Measurements from ENCODE around the gene QSOX1.
A peak's percentile ranks its signal among the peaks of the same experiment; 100 is the strongest.

The QSOX1 gene

DNA sequence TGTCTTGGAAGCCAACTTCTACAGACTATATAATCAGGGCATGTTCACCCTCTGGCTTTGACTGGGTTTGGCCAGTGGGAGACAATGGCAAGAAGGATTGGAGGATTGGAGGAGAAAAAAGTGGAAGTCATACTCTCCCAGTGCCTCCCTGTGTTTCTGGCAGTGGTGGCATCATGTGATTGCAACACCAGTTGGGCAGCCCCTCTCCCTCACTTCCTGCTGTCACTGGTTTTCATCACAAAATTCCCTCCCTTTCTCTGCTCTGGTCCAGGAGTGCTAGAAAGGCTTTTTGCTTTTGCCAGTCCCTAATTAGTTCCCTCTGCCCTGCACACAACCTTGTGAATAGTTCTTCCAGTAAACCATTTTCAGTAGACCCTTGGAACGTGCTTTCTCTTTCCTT is 3.7 kb upstream of the QSOX1 start:
- DNase-seq: no peak

DNA sequence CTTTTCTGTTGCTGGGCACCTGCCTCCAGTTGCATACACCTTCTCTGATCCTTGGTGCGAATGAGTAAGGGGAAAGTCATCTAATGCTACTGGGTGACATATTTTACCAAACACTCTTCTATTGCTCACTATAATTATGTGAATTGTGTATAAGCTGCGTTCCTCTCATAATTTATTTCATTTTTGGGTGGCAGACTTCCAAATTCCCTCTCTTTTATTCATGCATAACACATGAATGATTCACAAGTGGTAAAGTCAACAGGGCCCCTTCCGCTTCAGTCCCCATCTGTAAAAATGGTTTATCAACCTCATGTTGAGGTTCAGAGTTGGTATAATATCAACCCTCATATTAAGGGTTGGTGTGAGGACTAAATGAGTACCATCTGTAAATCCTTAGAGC is 3.2 kb upstream of the QSOX1 start:
- no peak for DNase-seq

DNA sequence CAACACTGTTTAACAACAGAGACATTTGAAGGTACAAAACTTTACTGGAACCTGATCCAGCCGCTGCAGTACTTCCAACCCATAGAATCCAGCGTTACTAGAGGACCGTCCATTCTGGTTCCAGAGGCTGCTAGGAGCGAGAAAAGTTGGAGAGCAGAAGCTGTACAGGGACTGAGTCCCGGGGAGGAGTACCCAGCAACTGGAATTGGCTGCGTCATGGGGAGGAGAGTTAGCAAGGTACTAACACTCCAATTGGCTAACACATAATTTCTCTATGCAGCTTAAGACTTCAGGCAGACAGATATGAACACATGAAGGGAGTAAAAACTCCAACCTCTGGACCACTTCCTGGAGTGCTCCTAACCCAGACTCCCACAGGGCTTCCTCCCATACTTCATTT is 2.1 kb upstream of the QSOX1 start:
- no peak for DNase-seq

DNA sequence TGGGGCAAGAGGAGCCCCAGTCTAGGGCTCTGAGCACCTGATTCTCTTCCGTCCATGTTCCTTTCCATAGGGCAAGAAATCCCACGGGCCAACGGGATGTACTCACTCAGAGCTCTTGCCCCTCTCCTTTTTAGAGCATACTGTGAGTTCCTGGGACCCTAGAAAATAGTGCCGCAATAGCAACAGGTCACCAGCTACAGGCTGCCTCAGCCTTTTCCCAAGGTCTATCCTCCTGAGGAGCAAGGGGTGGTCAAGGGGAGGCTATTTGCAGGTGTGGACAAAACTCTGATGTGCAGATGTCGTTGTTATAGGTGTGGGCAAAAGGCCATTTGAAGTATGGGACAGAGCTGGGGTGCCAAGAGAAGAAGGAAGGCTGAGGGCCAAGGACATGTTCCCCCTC is 1.6 kb upstream of the QSOX1 start:
- DNase-seq: no peak

DNA sequence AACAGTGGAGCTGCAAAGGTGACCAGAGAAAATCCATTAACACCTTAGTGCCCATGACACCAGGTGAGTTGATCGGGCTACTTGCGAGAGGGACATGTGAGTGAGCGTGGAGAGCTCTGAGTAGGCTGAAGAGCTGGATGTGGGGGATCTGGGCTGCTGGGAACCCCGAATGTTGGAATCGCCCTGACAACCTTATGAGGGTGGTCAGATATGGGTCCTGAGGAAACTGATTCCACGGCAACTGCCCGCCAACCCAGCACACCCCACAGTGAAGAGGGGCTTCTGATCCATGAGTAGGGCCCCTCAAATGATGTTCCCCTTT is 705 bp upstream of the QSOX1 start:
- DNase-seq: no peak

DNA sequence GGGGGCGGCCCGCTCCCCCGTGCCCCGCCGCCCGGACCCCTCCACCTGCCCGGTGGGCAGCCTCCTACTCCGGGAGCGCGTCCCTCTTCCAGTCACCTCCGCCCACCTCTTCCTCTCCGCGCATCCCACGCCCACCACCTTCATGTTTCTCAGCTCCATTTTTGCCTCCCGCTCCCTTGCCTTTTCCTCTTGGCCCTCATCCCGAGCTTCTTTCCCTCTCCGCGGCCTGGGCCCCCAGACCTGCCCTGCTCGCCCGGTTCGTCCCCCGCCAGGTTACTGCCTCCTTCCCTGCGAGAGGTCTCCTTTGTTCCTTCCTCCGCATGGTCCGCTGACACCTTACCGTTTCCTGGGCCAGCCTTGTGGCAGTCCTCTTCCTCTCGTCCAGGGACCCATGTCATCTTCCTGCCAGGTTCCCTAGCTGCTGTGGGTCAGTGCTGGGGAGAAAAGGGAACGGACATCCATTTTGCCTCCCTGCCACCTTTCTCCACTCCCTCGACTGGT is 563 bp downstream of the QSOX1 start:
- DNase-seq: peak; percentile 59

DNA sequence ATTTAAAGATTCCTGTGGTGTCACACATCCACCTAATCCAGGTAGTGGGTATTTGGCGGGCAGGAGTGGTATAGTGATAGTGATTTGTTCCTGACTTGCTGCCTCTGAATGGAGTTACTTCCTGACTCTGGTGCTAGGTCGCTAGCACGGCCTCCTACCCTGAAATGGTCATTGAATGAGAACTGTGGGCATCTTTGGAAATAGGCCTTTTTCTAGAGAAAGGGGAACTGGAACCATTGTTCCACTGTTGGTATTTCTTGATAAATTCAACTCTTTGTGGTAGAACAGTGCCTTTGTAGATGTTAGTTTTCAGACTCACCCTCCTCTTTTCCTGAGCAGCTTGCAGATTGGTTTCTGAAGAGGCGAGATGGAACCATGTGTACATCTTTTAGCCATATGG is 1.5 kb downstream of the QSOX1 start:
- no peak for DNase-seq

DNA sequence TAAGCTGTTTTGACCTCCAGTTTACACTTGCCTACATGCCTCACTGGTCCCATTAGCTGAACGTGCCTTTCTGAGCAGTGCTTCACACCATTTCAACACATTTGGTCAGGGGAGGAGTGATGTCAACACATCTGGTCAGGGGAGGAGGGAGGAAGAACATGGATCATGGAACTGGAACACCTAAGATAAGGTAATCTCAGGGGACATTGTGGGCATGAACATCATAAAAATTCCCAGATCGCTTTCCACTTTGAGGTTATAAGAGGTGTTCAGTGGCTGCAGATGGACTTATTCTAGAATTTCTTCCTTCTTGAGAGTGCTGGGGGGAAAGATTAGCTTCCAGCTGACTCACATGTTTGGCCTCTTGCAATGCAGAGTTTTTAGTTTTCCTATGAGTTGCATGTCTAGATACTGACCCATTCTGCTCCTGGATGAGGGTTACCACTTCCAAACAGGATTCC is 2.0 kb downstream of the QSOX1 start:
- DNase-seq: no peak

DNA sequence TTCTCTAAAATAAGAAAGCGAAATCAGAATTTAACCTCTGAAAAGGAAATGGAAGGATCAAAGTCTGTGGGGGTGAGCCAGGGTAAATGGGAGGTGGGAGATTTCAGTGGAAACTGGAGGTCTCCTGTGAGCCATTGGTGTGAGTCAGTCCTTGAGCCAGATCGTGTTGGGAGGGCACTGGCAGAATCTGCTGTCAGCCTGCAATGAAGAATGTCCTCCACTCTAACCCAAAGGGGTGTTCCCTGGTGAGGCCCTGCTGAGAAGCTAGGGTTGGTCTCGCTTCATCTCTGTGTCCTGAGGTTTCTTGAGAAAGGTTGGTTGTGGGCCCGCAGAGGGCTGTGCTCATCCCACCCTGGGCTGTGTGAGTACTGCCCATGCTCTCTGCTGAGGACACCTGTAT is 2.4 kb downstream of the QSOX1 start:
- DNase-seq: no peak

DNA sequence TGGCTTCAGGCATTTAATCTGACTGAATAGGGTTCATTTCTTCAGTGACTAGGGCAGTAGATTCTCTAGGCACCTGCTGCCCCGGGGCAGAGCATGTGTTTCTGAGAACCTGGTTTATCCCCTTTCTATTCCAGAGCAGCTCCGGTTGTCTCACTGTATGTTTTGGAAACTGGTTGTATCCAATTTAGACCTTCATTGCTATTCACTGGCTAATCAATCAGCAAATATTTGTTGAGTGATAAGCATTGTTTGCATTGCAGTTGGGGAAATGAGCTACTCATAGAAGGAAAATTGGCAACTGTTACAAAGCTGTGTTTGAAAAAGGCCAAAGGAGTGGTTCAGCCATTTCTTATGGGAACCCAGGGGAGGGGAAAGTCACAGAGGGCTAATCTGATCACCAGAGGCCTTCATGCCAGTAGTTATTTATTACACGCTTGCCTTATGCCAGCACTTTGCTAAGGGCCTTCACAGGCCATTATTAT is 2.9 kb downstream of the QSOX1 start:
- no peak for DNase-seq

DNA sequence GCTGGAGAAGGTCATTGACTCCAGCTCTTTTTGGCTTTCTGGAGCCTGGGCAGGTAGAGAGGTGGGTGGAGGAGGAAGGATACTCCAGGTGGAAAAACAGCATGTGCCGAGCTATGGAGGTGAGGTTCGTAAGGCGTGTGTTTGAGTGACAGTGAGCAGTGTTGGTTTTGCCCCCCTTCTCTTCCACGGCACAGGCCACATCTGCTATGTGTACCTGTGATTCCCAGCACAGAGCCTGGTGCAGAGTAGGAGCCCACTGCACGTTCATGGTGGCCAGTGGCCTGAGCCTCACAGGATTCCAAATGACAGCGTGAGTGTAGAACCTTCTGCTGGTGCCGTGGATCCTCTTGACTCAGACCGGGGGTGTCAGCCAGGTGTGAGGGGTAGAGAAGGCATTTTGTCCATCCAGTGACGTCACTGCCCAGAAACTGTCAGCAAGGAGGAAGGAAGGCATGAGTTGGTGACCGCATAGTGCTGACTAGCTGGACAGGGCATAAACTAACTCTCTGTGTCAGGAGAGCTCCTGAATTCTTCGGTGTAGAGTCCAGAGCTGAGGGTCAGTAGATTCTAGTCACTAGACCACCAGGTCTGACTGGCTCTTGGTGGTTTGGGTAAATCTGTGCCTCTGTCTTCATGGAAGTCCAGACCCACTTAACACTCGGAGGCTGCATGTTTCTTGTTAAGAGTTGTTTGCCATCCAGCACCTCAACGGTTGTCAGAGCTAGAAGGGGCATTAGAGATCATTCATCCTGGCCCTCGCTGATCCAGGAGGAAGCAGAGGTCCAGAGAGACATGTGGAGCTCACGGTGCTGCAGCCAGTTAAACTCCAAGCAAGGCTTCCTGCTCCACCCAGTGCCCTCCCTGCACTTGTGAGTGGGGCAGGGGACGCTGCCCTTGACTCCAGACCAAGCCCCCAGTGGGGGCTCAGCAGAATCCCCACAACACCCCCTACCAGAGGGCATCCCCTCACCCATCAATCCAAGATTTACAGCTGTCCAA is 3.8 kb downstream of the QSOX1 start:
- DNase-seq: no peak

DNA sequence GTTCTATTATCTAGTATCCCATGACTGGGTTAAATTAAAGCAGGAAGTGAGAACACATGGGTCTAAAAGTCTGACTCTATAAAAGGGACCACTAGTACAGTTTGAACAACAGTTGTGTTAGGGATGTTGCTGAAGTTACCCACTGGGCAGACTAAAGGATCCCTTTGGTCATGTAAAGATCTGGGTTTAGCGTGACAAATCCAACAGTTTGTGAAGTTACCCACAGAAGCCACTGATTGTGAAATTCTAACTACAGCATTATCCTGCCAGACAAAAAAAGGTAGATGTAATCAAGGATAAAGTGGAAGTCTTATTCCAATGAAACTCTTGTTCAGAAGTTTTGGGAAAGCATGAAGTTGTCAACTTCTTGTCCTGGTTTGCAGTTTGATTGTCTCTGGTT is 5.7 kb downstream of the QSOX1 start:
- DNase-seq: no peak

DNA sequence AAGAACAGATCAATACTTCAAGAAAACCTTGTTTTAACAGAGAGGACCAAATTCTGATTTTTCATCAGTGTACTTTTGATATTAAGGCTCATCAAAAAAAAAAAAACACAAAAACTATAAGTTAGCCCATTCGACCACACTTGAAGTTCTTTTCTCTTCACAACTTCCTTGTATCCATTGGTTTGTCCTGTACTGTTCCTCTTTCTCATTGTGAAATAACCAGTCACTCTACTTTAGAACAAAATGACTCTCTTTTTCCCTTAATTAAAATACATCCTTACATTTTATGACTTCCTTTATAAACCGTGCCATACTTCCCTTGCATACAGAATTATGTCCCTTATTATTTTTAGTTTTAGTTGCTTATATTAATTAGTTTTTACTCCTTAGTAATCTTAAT is 8.4 kb downstream of the QSOX1 start:
- DNase-seq: no peak

DNA sequence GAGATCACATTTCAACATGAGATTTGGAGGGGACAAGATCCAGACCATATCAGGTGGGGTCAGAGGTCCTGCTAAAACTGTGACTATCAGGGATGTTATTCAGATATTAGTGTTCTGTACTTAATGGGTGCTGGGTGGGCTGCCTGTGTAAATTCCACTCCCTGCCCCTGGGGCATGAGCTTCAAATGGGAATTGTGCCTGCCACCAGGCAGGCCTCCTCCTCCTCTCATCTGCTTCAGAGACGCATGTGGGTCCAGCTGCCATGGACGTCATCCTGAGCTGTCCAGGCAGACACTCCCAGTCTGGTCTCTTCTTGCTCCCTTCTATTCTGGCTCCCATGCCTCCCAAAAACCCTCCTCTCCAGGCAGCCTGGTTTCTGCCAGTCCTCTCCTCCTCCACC is 10.4 kb downstream of the QSOX1 start:
- DNase-seq: peak; percentile 12

DNA sequence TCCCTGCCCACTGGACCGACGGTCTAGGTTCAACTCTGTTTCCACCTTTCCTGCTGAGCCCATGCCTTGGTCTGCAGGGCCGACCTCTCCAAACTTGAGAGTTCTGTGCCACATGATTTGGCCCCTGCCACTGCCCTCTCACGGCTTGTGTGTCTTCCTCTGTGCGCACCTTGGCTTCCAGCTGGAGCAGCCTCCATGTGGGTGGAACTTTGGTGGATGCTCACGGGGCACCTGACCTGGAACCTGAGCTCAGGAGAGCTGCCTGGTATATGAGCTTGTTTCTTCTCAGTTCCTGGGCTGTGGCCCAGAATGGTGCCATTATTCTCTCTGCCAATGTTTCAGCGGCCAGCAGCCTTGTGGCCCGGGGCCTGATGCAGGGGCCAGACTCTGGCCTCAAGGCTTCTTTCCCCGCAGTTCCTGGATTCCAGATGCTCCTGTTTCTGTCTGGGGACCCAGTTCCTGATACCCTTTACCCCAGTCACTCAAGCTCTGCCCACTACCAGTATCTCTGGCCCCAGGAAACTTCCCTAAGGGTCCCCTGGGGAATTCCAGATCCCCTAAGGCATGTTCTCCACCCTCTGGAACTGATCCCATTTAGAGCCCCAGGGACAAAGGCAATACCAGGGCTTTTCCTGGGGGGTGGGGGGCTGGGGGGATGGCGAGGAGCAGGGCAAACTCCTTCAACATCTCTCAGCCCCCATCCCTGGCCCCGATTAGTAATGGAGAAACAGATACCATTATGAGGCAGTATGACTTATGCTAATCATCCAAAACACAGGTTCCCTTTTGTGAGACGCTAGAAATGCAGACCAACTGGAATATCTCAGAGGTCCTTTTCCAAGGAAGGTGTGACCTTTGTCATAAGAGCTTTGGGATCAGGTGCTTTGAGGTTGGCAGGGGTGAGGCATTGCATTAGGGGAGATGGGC is 11.1 kb downstream of the QSOX1 start:
- peak; percentile 7 for DNase-seq

DNA sequence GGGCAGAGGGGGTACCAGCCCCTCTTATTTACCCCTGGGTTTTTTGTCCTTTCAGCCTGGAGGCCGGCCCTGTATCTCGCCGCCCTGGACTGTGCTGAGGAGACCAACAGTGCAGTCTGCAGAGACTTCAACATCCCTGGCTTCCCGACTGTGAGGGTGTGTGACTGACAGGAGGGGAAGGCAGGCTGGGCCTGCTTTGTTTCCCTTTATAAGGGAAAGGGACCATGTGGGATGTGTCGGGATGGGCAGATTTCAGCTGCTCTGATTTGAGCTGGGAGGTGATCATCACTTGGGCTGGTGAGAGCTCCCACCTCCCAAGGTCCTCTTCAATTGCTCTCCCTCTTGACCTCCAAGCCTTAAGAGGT is 11.7 kb downstream of the QSOX1 start:
- peak; percentile 10 for DNase-seq

DNA sequence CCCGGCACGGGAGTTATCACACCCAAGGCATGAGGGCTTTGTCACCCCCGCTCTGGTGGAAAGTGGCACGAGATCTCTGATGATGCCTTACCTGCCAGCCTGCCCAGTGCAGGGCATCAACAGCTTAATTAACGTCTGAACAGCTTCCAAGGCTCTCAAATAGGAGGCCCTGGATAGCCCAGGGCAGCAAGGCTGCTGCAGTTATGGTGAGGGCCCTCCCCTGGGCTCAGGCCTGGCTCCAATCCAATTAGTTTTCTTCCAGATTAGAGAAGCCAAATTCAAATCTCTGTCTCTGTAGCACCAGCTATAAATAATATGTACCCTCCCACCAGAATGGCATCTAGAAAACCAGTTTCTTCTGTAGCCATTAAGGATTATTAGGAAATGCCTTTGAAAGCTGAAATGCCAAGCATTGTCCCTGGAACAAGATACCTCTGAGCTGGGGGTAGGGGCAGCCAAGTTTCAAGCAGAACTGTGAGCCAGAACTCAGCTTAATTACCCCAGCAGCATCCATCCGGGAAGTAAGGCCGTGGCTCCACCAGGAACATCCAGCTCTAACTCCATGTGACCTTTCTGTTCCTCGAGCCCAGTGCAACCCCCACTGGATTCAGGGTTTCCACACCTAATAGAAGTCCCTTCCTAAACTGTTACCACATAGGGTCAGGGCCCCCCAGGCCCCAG is 12.5 kb downstream of the QSOX1 start:
- DNase-seq: peak; percentile 20

DNA sequence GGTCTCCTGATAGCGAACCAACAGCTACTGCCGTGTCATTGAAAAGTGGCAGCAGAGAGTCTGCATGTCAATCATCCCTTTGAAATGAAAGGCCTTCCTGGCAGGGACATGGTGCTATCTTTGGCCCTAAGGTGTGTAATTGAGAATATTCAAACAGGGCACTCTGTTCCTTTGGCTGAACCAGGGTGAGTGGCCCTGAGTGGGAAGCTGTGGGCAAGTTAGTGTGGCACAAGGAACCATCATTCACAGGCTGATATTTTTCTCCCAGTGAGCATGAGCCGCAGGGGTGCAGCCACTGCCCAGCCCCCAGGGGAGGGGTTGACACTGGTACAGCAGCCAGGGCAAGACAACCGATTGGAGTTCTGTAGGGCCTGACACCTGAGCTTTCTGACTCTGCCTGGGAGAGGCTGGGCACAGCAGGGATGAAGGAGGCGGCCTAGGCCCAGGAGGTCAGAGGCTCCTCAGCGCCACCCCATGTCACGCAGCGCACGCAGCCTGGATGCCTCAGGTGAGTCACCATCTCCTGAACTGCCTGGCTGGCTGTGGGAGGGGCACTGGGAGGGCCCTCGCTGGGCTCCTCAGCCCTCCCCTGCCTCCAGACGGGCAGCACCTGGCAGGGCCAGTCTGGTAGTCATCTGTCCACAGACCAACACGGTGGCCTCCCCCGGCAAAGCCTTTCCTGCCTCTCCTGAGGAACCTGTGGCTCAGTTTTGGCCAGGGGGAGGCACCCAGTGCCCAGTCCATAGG is 13.2 kb downstream of the QSOX1 start:
- DNase-seq: peak; percentile 11

DNA sequence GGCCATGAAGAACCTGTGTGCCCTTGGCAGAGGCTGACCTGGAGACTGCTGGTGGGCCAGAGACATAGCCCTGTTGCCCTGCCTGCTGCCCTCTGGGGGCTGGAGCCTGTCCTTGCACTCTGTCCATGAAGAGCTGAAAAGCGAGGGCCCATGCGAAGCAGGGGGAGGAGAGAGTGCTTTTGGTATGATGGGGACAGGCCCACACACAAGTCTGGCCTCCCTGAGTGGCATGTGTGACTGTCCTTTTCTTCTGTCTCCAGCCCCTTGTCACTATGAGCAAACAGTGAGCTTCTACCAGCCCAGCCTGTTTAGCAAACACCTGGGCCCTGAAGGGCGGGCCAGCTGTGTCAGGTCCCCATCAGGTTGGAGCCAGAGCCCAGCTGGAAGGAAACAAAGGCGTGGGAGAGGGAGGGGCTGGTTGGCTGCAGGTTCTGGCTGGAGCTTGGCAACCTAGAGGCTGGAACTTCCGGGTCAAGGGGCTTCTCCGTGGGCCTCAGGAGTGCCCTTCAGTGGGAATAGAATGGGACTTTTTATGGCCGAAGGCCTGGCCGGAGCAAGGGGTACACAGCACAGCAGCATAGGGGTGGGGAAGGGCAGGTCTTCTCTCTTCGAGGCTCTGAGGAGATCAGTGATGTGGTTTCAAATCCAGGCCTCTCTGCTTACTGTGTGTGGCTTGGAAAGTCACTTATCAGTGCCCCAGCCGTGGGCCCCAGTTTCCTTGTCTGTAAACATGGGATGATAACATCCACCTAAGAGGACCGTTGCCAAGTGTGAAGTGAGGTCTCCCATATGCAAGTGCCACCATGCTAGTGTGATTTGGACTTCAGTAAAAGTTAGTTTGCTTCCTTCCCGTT is 14.3 kb downstream of the QSOX1 start:
- peak; percentile 40 for DNase-seq

DNA sequence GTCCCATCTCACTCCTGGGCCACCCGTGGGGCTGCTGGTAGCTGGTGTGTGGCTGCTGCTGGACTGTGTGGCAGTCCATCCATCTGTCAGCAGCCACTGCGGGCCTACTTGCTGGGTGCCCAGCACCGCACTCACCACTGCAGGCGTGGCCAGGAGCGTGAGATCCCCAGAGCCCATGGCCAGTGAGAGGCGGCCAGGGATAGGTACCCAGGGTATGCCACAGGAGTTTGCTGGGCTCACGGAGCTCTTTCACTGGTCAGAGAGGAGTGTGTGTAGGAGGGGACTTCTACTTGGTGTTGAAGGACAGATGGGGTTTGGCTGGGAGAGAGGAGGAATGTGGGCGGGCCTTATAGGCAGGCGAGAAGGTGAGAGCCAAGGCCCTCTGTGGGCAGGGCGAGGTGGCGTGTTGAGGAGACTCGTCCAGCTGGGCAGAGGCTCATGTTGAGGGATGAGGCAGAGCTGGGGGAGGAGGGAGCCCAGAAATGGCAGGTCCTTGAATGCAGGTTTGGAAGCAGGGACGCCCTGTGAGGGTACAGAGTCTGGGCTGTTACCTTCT is 15.0 kb downstream of the QSOX1 start:
- peak; percentile 7 for DNase-seq

All from femur (tissue), 1 donor.